GM12873 (cell line): Measurements from ENCODE around the gene SGCD.

ENCODE experiments used
- CTCF ChIP-seq: IDR thresholded peaks from 2 replicates; pipeline ENCODE4 v1.5.1; 2012; ENCODE audit warnings: low read depth, mild to moderate bottlenecking, moderate library complexity, low read length, control low read depth; ENCODE audit not compliant: insufficient read depth; ENCODE audit errors: missing control alignments

Gene SGCD

GRCh38 chr5:156361436-156362109, 34.6 kb downstream of the SGCD start:
- no peak for TF ChIP-seq CTCF

- TF ChIP-seq CTCF, result no peak
Measured at GRCh38 chr5:156363861-156364260, 36.9 kb downstream of the SGCD start.

GRCh38 chr5:156366521-156366920, 39.6 kb downstream of the SGCD start:
- no peak for TF ChIP-seq CTCF

GRCh38 chr5:156367597-156367996, 40.6 kb downstream of the SGCD start:
- TF ChIP-seq CTCF, result no peak

- no peak for TF ChIP-seq CTCF
Measured at GRCh38 chr5:156375895-156376495, 49.0 kb downstream of the SGCD start.

GRCh38 chr5:156376751-156377150, 49.8 kb downstream of the SGCD start:
- no peak for TF ChIP-seq CTCF

- no peak for TF ChIP-seq CTCF
Measured at GRCh38 chr5:156378159-156378558, 51.2 kb downstream of the SGCD start.
